KOPT-K1 (cell line): ENCODE results near the gene LRRC4C.

Experiments
- H3K27ac ChIP-seq: fragments of 200-600 bp; sonication (generic); 2 replicates; pipeline ENCODE4 v1.5.1; 2016; ENCODE audit warnings: antibody characterized with exemption, mild to moderate bottlenecking, low read depth, low read length; ENCODE audit not compliant: poor library complexity, severe bottlenecking
- H3K36me3 ChIP-seq: fragments of 200-600 bp; sonication (generic); 2 replicates; pipeline ENCODE4 v1.5.1; 2017; ENCODE audit warnings: antibody characterized with exemption, mild to moderate bottlenecking, low read length, moderate library complexity; ENCODE audit not compliant: insufficient read depth
- H3K9me3 ChIP-seq: fragments of 200-600 bp; sonication (generic); 2 replicates; pipeline ENCODE4 v1.5.1; 2017; ENCODE audit warnings: antibody characterized with exemption, low read length, mild to moderate bottlenecking; ENCODE audit not compliant: insufficient read depth, poor library complexity, severe bottlenecking

The LRRC4C gene

GRCh38 chr11:41449483-41450050, 9.9 kb downstream of the LRRC4C start:
- Histone ChIP-seq H3K27ac (no peak overlapping the region), H3K36me3 (no peaks in the 10 kb centered on the region), H3K9me3 (no peaks in the 10 kb centered on the region)

DNA sequence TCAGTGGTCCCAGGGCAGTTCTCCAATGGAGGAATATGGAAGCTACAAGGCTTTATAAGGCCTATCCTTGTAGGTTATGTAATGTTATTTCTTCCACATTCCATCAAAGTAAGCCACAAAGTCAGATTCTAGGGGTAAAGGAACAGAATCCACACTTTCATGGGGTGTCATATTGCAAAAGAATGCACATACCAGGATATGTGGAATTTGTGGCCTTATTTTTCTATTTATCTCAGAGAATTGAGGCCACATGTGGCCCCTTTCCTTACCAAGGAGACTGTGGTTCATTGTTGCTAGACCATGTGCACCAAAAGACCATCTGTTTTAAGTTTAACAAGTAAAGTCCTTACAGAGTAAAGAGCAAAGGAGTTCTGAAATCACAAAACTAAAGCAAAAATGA, 12.9 kb downstream of the LRRC4C start:
- H3K27ac ChIP-seq, result no peak overlapping the region
- H3K36me3 ChIP-seq, result no peaks in the 10 kb centered on the region
- H3K9me3 ChIP-seq, result no peaks in the 10 kb centered on the region

- H3K36me3 ChIP-seq, result no peaks in the 10 kb centered on the region
- no peak overlapping the region for H3K27ac ChIP-seq
These were observed 13.3 kb downstream of the LRRC4C start for GRCh38 chr11:41446107-41446506.

GRCh38 chr11:41437006-41437490, 22.4 kb downstream of the LRRC4C start:
- no peaks in the 10 kb centered on the region for H3K36me3 ChIP-seq
- no peaks in the 10 kb centered on the region for H3K9me3 ChIP-seq
- no peak overlapping the region for H3K27ac ChIP-seq

More at GRCh38 chr11:41446107-41446506, 13.3 kb downstream of the LRRC4C start:
- no peaks in the 10 kb centered on the region for H3K9me3 ChIP-seq

GRCh38 chr11:41435531-41435930, 23.9 kb downstream of the LRRC4C start:
- Histone ChIP-seq H3K36me3 (no peaks in the 10 kb centered on the region), H3K9me3 (no peaks in the 10 kb centered on the region), H3K27ac (no peak overlapping the region)

- Histone ChIP-seq H3K9me3 (no peaks in the 10 kb centered on the region), H3K27ac (no peak overlapping the region), H3K36me3 (no peaks in the 10 kb centered on the region)
These were observed 27.7 kb downstream of the LRRC4C start for GRCh38 chr11:41431784-41432183.

- H3K36me3 ChIP-seq, result no peaks in the 10 kb centered on the region
- no peak overlapping the region for H3K27ac ChIP-seq
- H3K9me3 ChIP-seq, result no peaks in the 10 kb centered on the region
These were observed 39.6 kb downstream of the LRRC4C start for GRCh38 chr11:41419901-41420300.

GRCh38 chr11:41414771-41415440, 44.5 kb downstream of the LRRC4C start:
- no peak overlapping the region for H3K27ac ChIP-seq
- H3K36me3 ChIP-seq, result no peaks in the 10 kb centered on the region
- no peaks in the 10 kb centered on the region for H3K9me3 ChIP-seq

DNA sequence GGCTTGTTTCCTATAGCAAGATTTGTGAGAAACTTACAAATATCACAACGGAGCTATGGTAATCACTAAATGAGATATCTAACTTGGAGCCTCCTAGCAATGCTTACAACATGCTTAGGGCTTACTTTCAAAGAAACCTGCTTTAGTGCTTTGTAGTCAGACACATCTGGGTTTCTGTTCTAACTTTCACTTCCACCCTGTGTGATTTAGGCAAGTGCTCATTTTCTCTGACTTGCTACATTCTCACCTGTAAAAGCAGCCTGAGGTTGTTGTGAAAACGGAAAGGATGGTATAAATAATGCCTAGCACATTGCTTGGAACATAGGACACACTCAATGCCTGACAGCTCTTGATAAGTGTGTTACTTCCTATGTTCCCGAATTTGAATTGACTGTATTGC, 45.6 kb downstream of the LRRC4C start:
- Histone ChIP-seq H3K27ac (no peak overlapping the region), H3K9me3 (no peaks in the 10 kb centered on the region), H3K36me3 (no peaks in the 10 kb centered on the region)

DNA sequence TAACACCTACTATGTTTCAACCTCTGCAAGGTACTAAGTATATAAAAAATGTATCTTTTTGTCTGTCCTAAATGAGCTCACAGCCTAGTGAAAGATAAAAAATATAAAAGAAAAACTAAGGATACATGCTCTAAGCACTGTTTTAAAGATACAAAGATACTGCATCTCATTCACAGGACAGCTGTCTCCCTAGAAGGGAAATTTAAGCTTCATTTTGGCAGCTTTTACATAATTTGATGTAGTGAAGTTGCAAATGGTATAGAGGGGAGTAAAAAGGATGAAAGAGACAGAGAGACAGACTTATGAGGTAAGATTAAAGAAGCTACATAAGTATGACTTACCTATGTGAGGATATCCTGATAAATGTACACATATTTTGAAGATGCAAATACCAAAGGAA, 53.6 kb downstream of the LRRC4C start:
- Histone ChIP-seq H3K36me3 (no peaks in the 10 kb centered on the region), H3K27ac (no peak overlapping the region), H3K9me3 (no peaks in the 10 kb centered on the region)

DNA sequence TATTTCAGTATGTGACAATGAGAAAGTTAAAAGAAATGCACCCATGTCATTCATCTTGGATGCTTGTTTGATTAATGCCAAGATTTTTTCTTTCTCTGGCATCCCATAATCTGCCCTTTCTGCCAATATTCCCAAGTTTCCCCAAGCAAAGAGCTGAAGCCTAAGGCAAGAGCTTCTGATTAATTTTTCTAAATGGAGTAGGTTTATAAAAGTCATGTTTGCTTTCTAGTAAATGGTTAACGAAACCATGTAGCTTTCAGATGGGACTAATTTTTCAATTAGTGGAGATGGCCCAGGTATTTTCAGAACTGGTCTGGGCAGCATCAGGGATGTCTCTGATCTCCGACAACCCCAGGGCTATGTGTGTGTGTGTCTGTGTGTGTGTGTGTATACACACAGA, 55.3 kb downstream of the LRRC4C start:
- no peaks in the 10 kb centered on the region for H3K9me3 ChIP-seq
- H3K36me3 ChIP-seq, result no peaks in the 10 kb centered on the region
- H3K27ac ChIP-seq, result no peak overlapping the region

DNA sequence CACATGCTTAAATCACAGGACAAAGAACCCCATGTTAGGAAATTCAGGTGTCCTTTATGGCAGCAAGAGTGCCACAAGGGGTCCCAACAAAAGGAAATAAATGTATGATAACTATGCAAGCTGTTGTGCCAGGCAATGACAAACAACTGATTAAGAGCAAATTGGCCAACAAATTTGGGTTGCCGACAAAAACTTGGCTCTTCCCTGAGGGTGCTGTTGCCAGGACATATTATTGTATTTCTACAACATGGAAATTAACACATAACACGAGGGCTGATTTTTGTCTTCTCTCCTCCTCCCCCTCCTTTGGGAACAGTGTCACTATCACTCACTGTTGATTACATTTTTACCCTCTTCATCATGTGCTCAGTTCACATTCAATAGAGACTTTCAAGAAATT, 56.0 kb downstream of the LRRC4C start:
- H3K9me3 ChIP-seq, result no peaks in the 10 kb centered on the region
- H3K36me3 ChIP-seq, result no peaks in the 10 kb centered on the region
- no peak overlapping the region for H3K27ac ChIP-seq

GRCh38 chr11:41400819-41401382, 58.6 kb downstream of the LRRC4C start:
- Histone ChIP-seq H3K36me3 (no peaks in the 10 kb centered on the region), H3K9me3 (no peaks in the 10 kb centered on the region), H3K27ac (no peak overlapping the region)

DNA sequence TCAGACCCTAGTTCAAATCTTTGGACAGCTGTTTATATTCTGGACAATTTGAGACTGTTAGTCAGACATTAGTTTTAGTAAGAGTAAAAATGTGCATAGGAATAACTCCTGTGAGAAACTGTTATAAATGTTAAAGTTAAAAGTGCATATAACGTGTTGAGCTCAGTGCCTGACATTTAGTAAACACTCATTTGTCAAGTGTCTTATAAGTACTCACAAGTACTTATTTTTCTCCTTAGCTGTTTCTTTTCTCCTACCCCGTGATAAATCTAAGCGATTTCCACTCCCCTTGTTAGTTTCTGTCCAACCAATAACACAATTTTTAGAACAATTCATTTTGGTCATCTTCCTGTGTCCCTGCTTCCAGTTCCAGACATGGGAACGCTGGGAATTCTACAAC, 59.3 kb downstream of the LRRC4C start:
- H3K27ac ChIP-seq, result no peak overlapping the region
- H3K9me3 ChIP-seq, result no peaks in the 10 kb centered on the region
- no peaks in the 10 kb centered on the region for H3K36me3 ChIP-seq

- Histone ChIP-seq H3K27ac (no peak overlapping the region), H3K9me3 (no peaks in the 10 kb centered on the region)
These were observed 60.1 kb downstream of the LRRC4C start for GRCh38 chr11:41399323-41399722.

DNA sequence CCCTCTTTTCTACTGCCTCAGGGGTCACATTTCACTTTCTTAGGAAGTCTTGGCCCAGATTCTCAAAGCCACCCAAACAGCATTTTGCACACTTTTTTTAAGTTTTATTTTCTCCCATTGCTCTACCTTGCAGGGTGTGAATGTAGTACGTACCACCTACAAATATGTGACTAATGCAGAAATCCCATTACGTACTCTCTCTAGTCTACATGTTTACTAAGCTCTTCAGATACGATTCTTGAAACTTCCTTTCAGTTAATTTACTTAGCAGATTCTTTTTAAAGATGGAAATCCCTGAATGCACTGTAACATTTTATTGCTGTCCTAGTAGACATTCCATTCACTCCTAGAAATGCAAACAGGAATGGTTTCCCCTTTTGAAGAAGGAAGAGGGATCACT, 61.3 kb downstream of the LRRC4C start:
- H3K9me3 ChIP-seq, result no peaks in the 10 kb centered on the region
- H3K27ac ChIP-seq, result no peak overlapping the region
- no peaks in the 10 kb centered on the region for H3K36me3 ChIP-seq

More at GRCh38 chr11:41399323-41399722, 60.1 kb downstream of the LRRC4C start:
- no peaks in the 10 kb centered on the region for H3K36me3 ChIP-seq
